ENCODE results near the gene GOLPH3.
"Not testable (repeated sequence)": the region's sequence is repeated elsewhere in the genome, so short reads cannot be mapped to it uniquely, and the experiment has no call there.

GOLPH3 gene

DNA sequence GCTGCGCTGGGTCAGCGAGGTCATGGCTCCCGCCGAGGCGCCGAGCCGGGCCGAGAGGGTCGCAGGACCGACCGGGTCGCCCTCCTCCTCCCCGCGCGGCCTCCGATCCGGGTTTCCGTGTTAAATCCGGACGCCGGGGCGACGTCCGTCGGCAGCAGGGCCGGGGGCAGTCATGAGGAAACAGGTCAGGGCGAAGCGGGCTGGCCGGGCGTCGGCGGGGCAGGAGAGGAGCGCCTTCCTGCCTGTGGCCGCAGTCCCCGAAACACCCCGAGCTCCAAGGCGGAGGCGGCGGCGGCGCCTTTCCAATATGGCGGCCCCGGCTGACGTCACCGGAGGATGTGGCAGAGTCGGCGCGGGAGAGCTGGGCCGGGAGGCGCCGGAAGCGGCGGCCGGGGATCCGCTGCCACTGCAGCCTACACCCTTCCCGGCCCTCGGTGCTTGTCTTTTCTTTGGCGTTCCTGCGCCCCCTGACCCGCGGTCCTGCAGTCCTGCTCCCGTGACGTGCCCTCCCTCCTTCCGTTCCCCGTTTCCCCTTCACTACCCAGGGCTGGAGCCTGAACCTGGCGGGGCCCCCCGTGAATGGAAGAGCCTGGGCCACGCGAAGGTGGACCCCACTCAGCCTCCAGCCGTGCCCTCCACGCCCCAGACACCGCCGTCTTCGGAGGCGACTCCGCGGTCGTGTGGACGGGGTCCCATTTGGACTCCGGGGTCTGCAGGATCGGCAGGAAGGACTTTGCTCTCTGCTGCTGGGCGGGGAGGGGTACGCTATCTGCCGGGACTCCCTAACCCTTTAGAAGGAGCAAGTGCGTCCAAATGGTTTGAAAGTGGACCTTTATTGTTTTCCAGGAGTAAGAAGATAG lies at the start of gene GOLPH3:
TSS of gene GOLPH3 (minus strand) at position 309 of the 860 bp plus-strand sequence. CDS start at position 24, 285 bp downstream.
- Histone ChIP-seq H3K79me2 (ENCODE audit: control insufficient read depth, insufficient read depth, low read length, unreplicated experiment) (peaks cover 53% of the 10 kb centered on the region), H3K4me3 (ENCODE audit: low read depth, low read length) (peak within 1 kb of the TSS; percentile 92), H2AFZ (ENCODE audit: low read length, unreplicated experiment) (peak within 1 kb of the TSS; percentile 70), H3K27ac (ENCODE audit: low read depth, low read length) (peak within 1 kb of the TSS; percentile 96), H3K4me1 (ENCODE audit: control insufficient read depth, insufficient read depth, low read length, unreplicated experiment) (peaks cover 28% of the 10 kb centered on the region), H3K27me3 (ENCODE audit: insufficient read depth, low read length) (no peaks in the 10 kb centered on the region), H3K36me3 (ENCODE audit: insufficient read depth, low read length) (peaks cover 14% of the 10 kb centered on the region)

DNA sequence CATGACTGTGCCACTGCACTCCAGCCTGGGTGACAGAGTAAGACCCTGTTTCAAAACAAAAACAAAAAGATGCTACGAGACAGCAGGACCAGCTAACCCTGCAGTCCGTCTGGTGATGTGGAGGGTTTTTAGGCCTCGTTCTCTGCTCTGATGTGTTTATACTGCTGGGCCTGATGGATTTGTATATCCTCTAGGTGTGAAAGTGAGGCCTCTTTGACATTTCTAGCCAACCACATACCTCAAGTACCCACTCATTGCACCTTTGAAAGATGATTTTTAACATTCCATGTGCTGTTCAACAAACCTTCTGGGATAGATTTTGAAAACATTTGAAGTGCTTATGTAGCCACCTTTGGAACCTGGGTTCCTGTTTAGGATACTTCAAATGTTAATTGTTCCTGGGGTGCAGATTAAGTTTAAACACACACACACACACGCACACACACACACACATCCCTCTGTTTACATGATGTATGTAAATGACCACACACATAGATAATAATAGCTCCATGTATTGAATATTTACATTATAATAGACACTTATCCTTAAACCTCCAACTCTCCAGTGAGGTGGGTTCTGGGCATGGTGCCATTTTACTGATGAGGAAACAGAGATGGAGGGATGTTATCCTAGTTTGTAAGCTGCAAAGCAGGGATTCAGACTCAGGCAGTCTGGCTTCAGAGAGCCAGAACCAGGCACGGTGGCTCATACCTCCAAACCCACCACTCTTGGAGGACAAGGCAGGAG lies 48.8 kb upstream of the GOLPH3 start:
- Histone ChIP-seq H3K4me1 (ENCODE audit: control insufficient read depth, insufficient read depth, low read length, unreplicated experiment) (peaks cover 10% of the 10 kb centered on the region), H3K27ac (ENCODE audit: low read depth, low read length) (no peak overlapping the region), H2AFZ (ENCODE audit: low read length, unreplicated experiment) (no peak overlapping the region), H3K79me2 (ENCODE audit: control insufficient read depth, insufficient read depth, low read length, unreplicated experiment) (no peaks in the 10 kb centered on the region), H3K4me3 (ENCODE audit: low read depth, low read length) (no peak overlapping the region), H3K36me3 (ENCODE audit: insufficient read depth, low read length) (no peaks in the 10 kb centered on the region), H3K27me3 (ENCODE audit: insufficient read depth, low read length) (no peaks in the 10 kb centered on the region)

DNA sequence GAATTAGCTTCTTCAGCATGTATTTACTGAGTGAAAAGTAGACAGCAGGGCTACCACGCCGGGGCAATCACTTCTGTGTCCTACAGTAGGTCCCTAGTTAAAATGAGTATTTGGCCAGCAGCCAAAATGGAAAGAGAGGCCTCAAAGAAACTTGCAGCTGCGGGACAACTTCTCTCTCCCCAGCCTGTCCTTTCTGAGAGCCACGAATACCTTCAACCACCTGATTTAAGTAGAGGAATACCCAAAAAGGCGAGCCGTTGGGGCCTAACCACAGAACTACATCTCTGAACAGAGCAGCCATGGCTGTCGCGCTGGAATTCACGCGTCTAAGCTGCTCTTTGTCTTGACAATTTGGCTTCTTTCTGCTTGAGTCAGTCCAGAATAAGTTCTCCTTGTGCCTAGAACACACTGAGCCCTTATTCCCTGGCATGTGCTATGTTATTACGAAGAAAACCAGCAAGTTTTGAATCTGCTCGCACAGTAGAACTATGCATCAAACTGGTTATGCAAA lies 43.8 kb upstream of the GOLPH3 start:
- Histone ChIP-seq H3K4me1 (ENCODE audit: control insufficient read depth, insufficient read depth, low read length, unreplicated experiment) (no peaks in the 10 kb centered on the region), H3K36me3 (ENCODE audit: insufficient read depth, low read length) (no peaks in the 10 kb centered on the region), H3K27ac (ENCODE audit: low read depth, low read length) (no peak overlapping the region), H2AFZ (ENCODE audit: low read length, unreplicated experiment) (no peak overlapping the region), H3K4me3 (ENCODE audit: low read depth, low read length) (no peak overlapping the region), H3K27me3 (ENCODE audit: insufficient read depth, low read length) (no peaks in the 10 kb centered on the region), H3K79me2 (ENCODE audit: control insufficient read depth, insufficient read depth, low read length, unreplicated experiment) (no peaks in the 10 kb centered on the region)

DNA sequence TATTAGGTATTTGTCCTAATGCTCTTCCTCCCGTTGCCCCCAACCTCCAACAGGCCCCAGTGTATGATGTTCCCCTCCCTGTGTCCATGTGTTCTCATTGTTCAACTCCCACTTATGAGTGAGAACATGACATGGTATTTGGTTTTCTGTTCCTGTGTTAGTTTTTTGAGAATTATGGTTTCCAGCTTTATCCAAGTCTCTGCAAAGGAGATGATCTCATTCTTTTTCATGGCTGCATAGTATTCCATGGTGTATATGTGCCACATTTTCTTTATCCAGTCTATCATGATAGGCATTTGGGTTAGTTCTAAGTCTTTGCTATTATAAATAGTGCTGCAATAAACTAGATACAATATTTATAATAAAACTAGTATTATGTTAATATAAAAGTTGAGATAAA lies 40.2 kb upstream of the GOLPH3 start:
- not testable (repeated sequence) for H2AFZ ChIP-seq (ENCODE audit: low read length, unreplicated experiment); H3K36me3 ChIP-seq (ENCODE audit: insufficient read depth, low read length); H3K27me3 ChIP-seq (ENCODE audit: insufficient read depth, low read length); H3K4me1 ChIP-seq (ENCODE audit: control insufficient read depth, insufficient read depth, low read length, unreplicated experiment); H3K4me3 ChIP-seq (ENCODE audit: low read depth, low read length); H3K79me2 ChIP-seq (ENCODE audit: control insufficient read depth, insufficient read depth, low read length, unreplicated experiment); H3K27ac ChIP-seq (ENCODE audit: low read depth, low read length)

DNA sequence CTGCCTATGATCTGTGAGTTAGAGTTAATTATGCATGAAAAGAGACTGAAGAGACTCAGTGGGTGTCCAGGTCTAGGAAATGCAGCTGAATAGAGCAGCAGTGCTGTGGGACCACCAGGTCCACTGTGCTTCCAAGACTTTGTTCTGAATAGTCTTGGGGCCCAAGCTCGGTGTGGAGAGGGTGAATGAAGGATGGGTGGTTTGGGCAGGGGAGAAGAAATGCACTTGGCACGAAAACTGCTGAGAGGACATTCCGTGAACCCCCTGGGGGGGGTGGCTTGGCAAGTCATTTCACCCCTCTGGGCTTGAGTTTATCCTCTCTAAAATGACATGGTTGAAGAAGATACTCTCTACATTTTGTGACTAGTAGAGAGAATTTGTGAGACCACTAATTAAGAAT lies 36.0 kb upstream of the GOLPH3 start:
- Histone ChIP-seq H3K79me2 (ENCODE audit: control insufficient read depth, insufficient read depth, low read length, unreplicated experiment) (no peaks in the 10 kb centered on the region), H2AFZ (ENCODE audit: low read length, unreplicated experiment) (no peak overlapping the region)

DNA sequence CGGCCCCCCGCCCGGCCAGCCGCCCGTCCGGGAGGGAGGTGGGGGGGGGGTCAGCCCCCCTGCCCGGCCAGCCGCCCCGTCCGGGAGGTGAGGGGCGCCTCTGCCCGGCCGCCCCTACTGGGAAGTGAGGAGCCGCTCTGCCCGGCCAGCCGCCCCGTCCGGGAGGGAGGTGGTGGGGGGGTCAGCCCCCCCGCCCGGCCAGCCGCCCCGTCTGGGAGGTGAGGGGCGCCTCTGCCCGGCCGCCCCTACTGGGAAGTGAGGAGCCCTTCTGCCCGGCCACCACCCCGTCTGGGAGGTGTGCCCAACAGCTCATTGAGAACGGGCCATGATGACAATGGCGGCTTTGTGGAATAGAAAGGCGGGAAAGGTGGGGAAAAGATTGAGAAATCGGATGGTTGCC lies 34.7 kb upstream of the GOLPH3 start:
- H3K4me1 ChIP-seq (ENCODE audit: control insufficient read depth, insufficient read depth, low read length, unreplicated experiment); H3K27ac ChIP-seq (ENCODE audit: low read depth, low read length); H3K79me2 ChIP-seq (ENCODE audit: control insufficient read depth, insufficient read depth, low read length, unreplicated experiment); H2AFZ ChIP-seq (ENCODE audit: low read length, unreplicated experiment); H3K27me3 ChIP-seq (ENCODE audit: insufficient read depth, low read length); H3K4me3 ChIP-seq (ENCODE audit: low read depth, low read length); H3K36me3 ChIP-seq (ENCODE audit: insufficient read depth, low read length): not testable (repeated sequence)

More for the DNA sequence above, 36.0 kb upstream of the GOLPH3 start:
- no peak overlapping the region for H3K27ac ChIP-seq (ENCODE audit: low read depth, low read length)
- no peaks in the 10 kb centered on the region for H3K4me1 ChIP-seq (ENCODE audit: control insufficient read depth, insufficient read depth, low read length, unreplicated experiment)
- no peaks in the 10 kb centered on the region for H3K36me3 ChIP-seq (ENCODE audit: insufficient read depth, low read length)
- H3K4me3 ChIP-seq (ENCODE audit: low read depth, low read length) = no peak overlapping the region
- H3K27me3 ChIP-seq (ENCODE audit: insufficient read depth, low read length) = no peaks in the 10 kb centered on the region

DNA sequence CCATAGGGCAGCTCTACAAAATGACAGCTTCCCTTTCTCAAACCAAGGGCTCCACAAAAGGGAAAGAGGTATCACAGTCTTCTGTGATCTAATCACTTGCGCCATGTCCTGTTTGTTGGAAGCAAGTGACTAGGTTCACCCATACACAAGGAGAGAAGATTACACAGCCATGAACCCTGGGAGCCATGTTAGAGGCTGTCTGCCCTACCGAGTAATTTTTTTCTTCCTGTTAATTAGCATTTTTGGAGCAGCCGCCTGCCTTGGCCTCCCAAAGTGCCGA lies 33.2 kb upstream of the GOLPH3 start:
- H3K4me3 ChIP-seq (ENCODE audit: low read depth, low read length) = no peak overlapping the region
- no peaks in the 10 kb centered on the region for H3K36me3 ChIP-seq (ENCODE audit: insufficient read depth, low read length)
- peaks cover 6% of the 10 kb centered on the region for H3K4me1 ChIP-seq (ENCODE audit: control insufficient read depth, insufficient read depth, low read length, unreplicated experiment)
- no peaks in the 10 kb centered on the region for H3K27me3 ChIP-seq (ENCODE audit: insufficient read depth, low read length)
- no peak overlapping the region for H3K27ac ChIP-seq (ENCODE audit: low read depth, low read length)
- H3K79me2 ChIP-seq (ENCODE audit: control insufficient read depth, insufficient read depth, low read length, unreplicated experiment) = no peaks in the 10 kb centered on the region
- H2AFZ ChIP-seq (ENCODE audit: low read length, unreplicated experiment) = no peak overlapping the region

DNA sequence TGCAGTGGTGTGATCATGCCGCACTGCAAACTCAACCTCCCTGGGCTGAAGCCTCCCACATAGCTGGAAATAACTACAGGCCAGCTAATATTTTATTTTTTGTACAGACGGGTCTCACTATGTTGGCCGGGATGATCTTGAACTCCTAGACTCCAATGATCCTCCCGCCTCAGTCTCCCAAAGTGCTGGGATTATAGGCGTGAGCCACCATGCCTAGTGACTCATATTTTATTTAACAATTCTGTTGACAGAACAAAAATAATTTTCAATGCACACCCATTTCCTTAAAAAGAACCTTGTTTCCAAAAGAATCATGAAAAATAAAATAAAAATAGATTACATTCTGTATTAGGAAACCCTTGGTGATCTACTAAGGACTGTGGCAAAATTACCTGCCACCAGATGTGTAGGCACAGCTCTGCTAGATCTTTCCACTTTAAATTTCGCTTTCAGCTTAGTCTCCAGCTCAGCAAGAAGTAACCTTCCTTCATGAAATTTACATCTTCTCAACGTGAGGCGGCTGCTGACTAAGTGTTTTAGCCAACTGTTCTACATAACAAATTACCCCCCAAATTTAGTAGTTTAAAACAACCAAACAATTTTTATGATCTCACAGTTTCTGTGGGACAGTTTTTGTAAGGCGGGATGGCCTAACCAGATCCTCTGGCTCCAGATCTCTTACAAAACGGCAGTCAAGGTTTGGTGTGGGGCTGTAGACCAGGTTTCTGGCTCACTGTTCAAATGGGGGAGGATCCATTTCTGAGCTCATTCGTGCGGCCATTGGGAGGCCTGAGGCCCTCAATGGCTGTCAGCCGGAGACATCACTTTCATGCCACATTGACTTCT lies 32.6 kb upstream of the GOLPH3 start:
- Histone ChIP-seq H3K79me2 (ENCODE audit: control insufficient read depth, insufficient read depth, low read length, unreplicated experiment) (no peaks in the 10 kb centered on the region), H3K27me3 (ENCODE audit: insufficient read depth, low read length) (no peaks in the 10 kb centered on the region), H3K4me3 (ENCODE audit: low read depth, low read length) (no peak overlapping the region), H3K27ac (ENCODE audit: low read depth, low read length) (no peak overlapping the region), H3K4me1 (ENCODE audit: control insufficient read depth, insufficient read depth, low read length, unreplicated experiment) (peaks cover 7% of the 10 kb centered on the region), H3K36me3 (ENCODE audit: insufficient read depth, low read length) (no peaks in the 10 kb centered on the region), H2AFZ (ENCODE audit: low read length, unreplicated experiment) (no peak overlapping the region)

DNA sequence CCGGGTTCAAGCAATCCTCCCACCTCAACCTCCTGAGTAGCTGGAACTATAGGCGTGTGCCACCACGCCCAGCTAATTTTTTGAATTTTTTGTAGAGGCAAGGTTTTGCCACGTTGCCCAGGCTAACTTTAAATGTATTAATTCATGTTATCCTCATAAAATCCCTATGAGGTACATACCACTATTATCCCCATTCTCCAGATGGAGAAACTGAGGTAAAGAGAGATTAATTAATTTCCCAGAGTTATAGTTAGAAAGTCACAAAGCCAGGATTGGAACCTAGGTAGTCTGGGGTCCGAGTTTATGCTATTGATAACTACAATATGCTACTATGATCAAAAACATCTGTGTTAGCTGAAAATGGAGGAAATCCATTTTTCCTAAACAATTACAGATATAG lies 31.9 kb upstream of the GOLPH3 start:
- Histone ChIP-seq H3K79me2 (ENCODE audit: control insufficient read depth, insufficient read depth, low read length, unreplicated experiment) (no peaks in the 10 kb centered on the region), H3K4me1 (ENCODE audit: control insufficient read depth, insufficient read depth, low read length, unreplicated experiment) (peaks cover 14% of the 10 kb centered on the region), H3K27ac (ENCODE audit: low read depth, low read length) (no peak overlapping the region), H3K36me3 (ENCODE audit: insufficient read depth, low read length) (no peaks in the 10 kb centered on the region), H2AFZ (ENCODE audit: low read length, unreplicated experiment) (no peak overlapping the region), H3K27me3 (ENCODE audit: insufficient read depth, low read length) (no peaks in the 10 kb centered on the region), H3K4me3 (ENCODE audit: low read depth, low read length) (no peak overlapping the region)

DNA sequence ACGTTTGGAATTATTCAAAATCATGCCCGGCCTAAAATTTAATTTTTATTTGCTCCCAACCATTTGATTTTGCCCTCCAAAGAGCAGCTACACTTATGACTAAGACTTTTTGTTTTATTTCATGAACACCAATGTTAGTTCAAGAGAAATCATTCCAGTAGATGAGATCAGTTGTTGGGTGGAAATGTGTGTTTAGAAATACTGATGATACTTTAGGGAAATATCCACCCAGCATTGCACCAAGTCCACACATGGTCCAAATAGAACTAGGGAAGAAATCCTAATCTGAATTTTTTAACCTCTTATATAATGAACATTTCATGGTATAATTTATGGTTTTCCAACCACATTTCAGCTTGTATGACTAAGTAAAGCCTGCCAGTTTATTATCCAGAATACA lies 28.3 kb upstream of the GOLPH3 start:
- H3K79me2 ChIP-seq (ENCODE audit: control insufficient read depth, insufficient read depth, low read length, unreplicated experiment) = no peaks in the 10 kb centered on the region
- peaks cover 23% of the 10 kb centered on the region for H3K4me1 ChIP-seq (ENCODE audit: control insufficient read depth, insufficient read depth, low read length, unreplicated experiment)
- no peaks in the 10 kb centered on the region for H3K27me3 ChIP-seq (ENCODE audit: insufficient read depth, low read length)
- no peak overlapping the region for H3K27ac ChIP-seq (ENCODE audit: low read depth, low read length)
- no peaks in the 10 kb centered on the region for H3K36me3 ChIP-seq (ENCODE audit: insufficient read depth, low read length)
- H2AFZ ChIP-seq (ENCODE audit: low read length, unreplicated experiment) = no peak overlapping the region
- no peak overlapping the region for H3K4me3 ChIP-seq (ENCODE audit: low read depth, low read length)
